Measurements from ENCODE around the gene B3GALT6.

The B3GALT6 gene

DNA sequence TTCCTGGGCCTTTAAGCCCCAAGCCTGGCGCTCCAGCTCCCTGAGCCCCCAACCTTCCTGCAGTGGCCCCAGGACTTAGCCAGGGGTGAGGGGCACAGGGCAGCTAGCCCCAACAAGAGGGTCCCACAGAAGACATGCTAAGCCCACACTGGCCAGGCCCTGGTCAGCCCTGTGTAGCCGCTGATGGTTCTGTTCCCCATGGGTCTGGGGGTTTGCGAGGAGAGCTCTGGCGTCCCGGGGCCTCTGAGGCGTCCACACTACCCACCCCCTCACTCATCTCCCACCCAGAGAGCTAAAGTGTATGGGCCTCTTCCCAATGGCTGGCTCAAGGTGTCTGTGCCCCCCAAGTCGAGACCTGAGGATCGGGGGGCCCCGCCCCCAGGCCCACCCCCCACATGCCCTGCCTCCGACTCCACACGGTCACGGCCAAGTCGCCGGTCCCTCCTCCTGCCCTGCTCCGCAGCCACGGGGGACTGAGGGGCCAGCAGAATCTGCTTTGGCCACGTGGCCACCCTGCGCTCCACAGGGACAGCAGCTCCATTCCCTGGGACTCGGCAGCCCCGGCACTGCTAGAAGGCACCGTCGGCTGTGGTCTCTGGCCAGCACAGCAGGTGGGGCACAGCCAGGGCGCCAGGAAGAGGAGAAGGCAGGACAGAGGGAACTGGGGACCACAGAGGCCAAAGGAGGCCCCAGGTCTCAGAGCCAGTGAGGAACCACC lies 33.5 kb upstream of the B3GALT6 start:
- TF ChIP-seq, protein P1, sequence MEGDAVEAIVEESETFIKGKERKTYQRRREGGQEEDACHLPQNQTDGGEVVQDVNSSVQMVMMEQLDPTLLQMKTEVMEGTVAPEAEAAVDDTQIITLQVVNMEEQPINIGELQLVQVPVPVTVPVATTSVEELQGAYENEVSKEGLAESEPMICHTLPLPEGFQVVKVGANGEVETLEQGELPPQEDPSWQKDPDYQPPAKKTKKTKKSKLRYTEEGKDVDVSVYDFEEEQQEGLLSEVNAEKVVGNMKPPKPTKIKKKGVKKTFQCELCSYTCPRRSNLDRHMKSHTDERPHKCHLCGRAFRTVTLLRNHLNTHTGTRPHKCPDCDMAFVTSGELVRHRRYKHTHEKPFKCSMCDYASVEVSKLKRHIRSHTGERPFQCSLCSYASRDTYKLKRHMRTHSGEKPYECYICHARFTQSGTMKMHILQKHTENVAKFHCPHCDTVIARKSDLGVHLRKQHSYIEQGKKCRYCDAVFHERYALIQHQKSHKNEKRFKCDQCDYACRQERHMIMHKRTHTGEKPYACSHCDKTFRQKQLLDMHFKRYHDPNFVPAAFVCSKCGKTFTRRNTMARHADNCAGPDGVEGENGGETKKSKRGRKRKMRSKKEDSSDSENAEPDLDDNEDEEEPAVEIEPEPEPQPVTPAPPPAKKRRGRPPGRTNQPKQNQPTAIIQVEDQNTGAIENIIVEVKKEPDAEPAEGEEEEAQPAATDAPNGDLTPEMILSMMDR (IDR thresholded peaks at IDR 0.05; ENCODE audit: control insufficient read depth, extremely low read depth, insufficient read depth), result no peak
- no peak overlapping the region for H3K4me3 ChIP-seq (ENCODE audit: low read depth, low read length)
- no peak for DNase-seq (ENCODE audit: low read depth)

DNA sequence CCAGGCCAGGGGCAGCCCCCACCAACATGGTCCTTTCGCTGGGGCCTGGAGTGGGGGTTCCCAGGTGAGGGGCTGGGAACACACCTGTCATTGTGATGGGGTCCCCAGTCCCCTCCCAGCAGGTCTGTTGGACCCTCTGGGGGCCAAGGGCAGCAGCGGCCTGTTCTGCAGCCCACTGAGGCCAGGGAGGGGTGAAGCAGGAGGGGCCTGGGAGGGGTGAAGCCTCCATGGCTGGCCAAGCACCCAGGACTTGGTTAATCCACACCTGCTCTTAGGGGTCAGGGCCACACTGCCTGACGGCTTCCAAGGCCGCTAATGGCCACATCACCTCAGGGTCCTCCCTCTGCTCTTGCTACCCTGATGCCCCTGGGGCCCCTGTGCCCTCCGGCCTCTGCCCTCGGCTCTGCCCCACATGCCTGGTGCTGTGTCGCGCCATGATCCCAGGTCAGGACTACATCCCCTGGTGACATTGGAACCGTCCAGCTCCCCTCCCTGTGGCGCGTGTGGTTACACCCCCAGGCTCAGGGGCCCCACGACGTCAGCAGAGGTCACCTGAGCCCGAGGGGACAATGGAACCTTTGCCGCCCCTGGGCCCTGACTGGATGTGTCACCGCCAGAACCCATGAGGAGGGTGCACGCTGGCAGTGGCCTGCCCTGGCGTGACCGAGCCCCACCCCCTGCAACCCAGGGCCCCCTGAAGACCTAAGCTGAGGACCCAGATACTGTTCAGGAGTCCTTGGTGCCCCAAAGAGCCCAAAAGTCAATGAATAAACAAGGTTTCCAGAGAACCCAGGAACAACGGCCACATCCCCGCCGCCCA lies 32.7 kb upstream of the B3GALT6 start:
- TF ChIP-seq, protein P1 (IDR thresholded peaks at IDR 0.05; ENCODE audit: control insufficient read depth, extremely low read depth, insufficient read depth), result no peak
- DNase-seq (ENCODE audit: low read depth), result no peak
- H3K4me3 ChIP-seq (ENCODE audit: low read depth, low read length), result no peak overlapping the region

DNA sequence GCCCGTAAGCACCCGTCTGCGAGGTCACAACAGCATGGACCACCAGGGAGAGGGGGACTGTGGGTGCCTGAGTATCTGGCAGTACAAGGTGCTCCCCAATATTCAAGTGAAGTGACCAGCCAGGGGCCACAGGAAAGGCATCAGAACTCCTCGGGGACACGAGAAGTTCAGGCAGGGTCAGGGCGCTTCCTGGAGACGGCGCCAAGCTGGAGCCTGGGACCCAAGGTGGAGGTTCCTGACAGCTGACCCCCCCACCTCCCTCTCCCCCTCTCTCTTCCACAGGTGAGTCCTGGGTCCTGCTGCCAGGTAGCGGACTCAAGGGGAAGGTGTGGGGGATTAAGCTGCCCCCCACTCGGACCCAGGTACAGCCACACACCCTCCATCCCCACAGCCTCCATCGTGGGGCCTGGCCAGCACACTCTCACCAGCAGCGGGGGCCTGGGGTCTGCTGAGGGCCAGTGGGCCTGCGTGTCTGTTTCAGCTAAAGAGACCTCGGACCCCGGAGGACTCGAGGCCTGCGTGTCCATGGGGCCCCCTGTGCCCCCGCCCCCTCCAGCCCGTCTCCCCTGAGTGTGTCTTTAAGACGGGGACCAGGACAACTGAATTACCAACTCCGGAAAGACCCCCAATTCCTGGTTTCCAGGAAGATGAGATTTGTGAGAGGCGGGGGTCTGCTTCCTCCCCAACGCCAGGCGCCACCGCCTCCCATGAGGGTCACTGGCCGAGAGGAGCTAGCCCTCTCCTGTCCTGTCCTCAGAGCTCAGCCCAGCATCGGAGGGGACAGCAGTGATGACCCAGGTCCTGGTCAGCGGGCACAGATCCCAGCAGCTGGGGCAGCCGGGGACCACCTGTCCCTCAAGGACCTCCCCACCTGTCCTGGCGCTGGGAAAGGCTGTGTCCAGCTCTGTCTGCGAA lies 31.8 kb upstream of the B3GALT6 start:
- H3K4me3 ChIP-seq (ENCODE audit: low read depth, low read length), result no peak overlapping the region

DNA sequence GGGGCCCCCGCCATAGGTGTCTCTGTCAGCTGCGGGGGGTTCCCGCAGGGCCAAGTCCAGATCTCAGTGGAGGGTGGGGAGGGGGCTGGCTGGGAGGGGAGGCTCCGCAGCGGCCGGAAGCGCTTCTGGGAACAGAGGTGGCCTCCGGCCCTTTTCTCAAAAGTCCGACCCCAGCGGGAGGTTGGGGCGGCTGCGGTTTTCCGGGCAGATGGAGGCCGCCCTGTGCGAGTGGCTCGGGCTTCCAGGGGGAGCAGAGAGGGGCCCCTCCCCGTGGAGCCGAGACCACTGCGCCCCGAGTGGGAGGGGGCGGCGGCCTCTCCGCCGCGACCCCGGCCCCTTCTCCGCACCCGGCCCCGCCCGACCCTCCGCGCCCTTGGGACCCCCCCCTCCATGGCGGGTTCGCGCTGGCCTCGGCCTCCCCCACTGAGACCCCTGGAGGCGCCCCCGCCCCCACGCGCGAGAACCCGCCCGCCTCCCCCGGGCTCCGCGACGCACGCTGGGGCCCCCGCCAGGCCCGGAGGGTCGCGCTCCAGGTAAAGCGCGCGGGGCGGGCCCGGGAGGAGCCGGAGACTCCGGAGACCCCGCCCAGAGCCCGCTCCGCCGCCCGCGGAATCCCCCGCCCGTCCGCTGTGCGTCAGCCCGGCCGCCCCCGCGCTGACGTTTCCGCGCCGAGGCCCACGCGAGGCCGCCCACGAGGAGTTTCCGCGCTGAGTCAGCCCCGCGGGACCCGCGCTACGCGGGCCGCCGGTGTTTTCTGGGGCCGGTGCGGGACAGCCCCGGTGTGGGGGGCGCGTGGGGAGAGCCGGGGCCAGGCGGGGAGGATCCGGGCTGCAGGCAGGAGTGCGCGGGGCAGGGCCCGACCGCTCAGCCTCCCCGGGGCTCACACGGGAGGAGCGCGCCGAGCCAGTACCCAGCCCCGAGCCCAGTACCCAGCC lies 30.9 kb upstream of the B3GALT6 start:
- H3K4me3 ChIP-seq (ENCODE audit: low read depth, low read length), result no peak overlapping the region
- TF ChIP-seq, protein P1 (IDR thresholded peaks at IDR 0.05; ENCODE audit: control insufficient read depth, extremely low read depth, insufficient read depth), result no peak
- DNase-seq (ENCODE audit: low read depth), result no peak

More for the DNA sequence above, 31.8 kb upstream of the B3GALT6 start:
- no peak for DNase-seq (ENCODE audit: low read depth)
- TF ChIP-seq, protein P1 (IDR thresholded peaks at IDR 0.05; ENCODE audit: control insufficient read depth, extremely low read depth, insufficient read depth), result no peak

DNA sequence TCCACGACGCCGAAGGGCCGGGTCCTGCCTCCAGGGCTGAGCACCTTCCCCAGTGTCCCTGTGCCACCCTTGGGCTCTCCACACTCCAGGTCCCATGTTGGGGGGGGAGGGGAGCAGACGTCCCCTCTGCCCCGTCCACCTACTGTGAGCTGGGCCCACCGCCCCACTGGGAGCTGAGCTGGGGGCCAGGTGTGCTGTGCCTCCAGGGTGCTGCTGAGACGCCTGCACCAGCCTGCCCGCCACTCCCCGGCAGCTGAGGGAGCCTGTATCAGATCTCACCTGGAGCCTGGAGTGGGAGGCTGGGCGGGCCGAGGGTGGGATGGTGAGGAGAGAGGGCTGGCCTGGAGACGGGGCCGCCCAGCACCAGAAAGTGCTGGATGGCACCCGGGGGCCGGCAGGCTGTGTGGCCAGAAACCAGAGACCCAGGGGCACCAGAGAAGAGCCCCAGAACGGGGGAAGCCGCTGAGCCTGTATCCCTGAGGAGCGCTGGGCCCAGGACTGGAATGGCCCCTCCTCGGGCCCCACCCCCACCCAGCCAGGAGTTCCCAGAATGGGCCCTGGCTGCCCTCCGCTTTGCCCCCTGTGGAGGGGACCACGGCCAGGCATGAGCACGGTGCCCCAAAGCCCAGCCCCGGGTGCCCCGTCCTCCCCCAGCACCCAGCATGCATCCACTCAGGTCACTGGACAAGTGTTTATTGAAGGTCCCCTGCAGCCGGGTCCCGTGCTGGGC lies 29.0 kb upstream of the B3GALT6 start:
- no peak overlapping the region for H3K4me3 ChIP-seq (ENCODE audit: low read depth, low read length)
- TF ChIP-seq, protein P1 (IDR thresholded peaks at IDR 0.05; ENCODE audit: control insufficient read depth, extremely low read depth, insufficient read depth), result no peak
- no peak for DNase-seq (ENCODE audit: low read depth)

Measured in LNCaP clone FGC (cell line).